HEK293 (cell line): ENCODE measurements around the gene MAP4K4.

Source experiments
- CTCF ChIA-PET: fragments of 350-600 bp; formaldehyde crosslinking; extraction: SDS; loops from one replicate; lab custom pipeline; 2021; ENCODE audit warnings: antibody characterized with exemption; lab: Yijun Ruan, JAX
- POLR2A ChIA-PET: fragments of 300-600 bp; formaldehyde crosslinking; extraction: SDS; loops from one replicate; lab custom pipeline; 2020; ENCODE audit warnings: antibody characterized with exemption, inconsistent platforms; lab: Yijun Ruan, JAX
- H3K27ac ChIP-seq: fragments of 200-500 bp; sonication (Bioruptor generic); 2 replicates; pipeline ENCODE4 v1.5.1; 2014; ENCODE audit warnings: low read depth, low read length, control low read depth, inconsistent platforms; ENCODE audit errors: extremely low read depth
- H3K36me3 ChIP-seq, 2 experiments: fragments of 200-500 bp in 1 of 2; sonication (Bioruptor generic) in 1 of 2; 1 replicate in 1 of 2; 2 replicates in 1 of 2; pipeline ENCODE4 v1.5.1; 2014 to 2017; ENCODE audit warnings: inconsistent platforms in 2 of 2, low read length in 2 of 2; ENCODE audit not compliant: control insufficient read depth in 2 of 2, insufficient read depth in 1 of 2
- H3K4me1 ChIP-seq: fragments of 200-500 bp; sonication (Bioruptor generic); 2 replicates; pipeline ENCODE4 v1.5.1; 2014; ENCODE audit warnings: mild to moderate bottlenecking, low read length, inconsistent platforms; ENCODE audit not compliant: control insufficient read depth, insufficient read depth
- H3K4me3 ChIP-seq: 2 replicates; pipeline ENCODE4 v1.5.1; 2011; ENCODE audit warnings: low read depth, mild to moderate bottlenecking, control low read depth, low read length, moderate library complexity
- H3K9me3 ChIP-seq: fragments of 200-500 bp; sonication (Bioruptor generic); 2 replicates; pipeline ENCODE4 v1.5.1; 2014; ENCODE audit warnings: low read depth, low read length, inconsistent platforms; ENCODE audit not compliant: control insufficient read depth, insufficient read depth
- IKZF3 ChIP-seq: fragments of 450-650 bp; IDR thresholded peaks from 2 replicates; pipeline ENCODE4 v1.5.0; 2018; ENCODE audit warnings: missing biosample characterization, mild to moderate bottlenecking, missing genetic modification characterization, moderate library complexity
- INSM2 ChIP-seq: fragments of 450-650 bp; formaldehyde crosslinking; IDR thresholded peaks from 2 replicates; pipeline ENCODE4 v1.5.1; 2016; ENCODE audit warnings: missing biosample characterization, missing genetic modification characterization
- KLF16 ChIP-seq: fragments of 450-650 bp; formaldehyde crosslinking; IDR thresholded peaks from 2 replicates; pipeline ENCODE4 v1.5.1; 2017; ENCODE audit warnings: missing biosample characterization, missing genetic modification characterization
- SETDB1 ChIP-seq: IDR thresholded peaks from one replicate; pipeline ENCODE4 v1.6.1; 2017; ENCODE audit warnings: mild to moderate bottlenecking, low read length, moderate library complexity, mixed read lengths; ENCODE audit not compliant: insufficient read length
- ZNF311 ChIP-seq: fragments of 450-650 bp; formaldehyde crosslinking; IDR thresholded peaks from 2 replicates; pipeline ENCODE4 v1.5.1; 2017; ENCODE audit warnings: missing biosample characterization, missing genetic modification characterization, borderline replicate concordance
- ZNF449 ChIP-seq: fragments of 450-650 bp; formaldehyde crosslinking; IDR thresholded peaks from 2 replicates; pipeline ENCODE4 v1.5.1; 2017; ENCODE audit warnings: missing biosample characterization, mild to moderate bottlenecking, missing genetic modification characterization, moderate library complexity
- ZNF510 ChIP-seq: fragments of 450-650 bp; formaldehyde crosslinking; IDR thresholded peaks from 2 replicates; pipeline ENCODE4 v1.5.1; 2018; ENCODE audit warnings: mild to moderate bottlenecking, missing genetic modification characterization, missing biosample characterization; ENCODE audit not compliant: insufficient replicate concordance
- ZNF747 ChIP-seq: fragments of 450-650 bp; formaldehyde crosslinking; IDR thresholded peaks from 2 replicates; pipeline ENCODE4 v1.5.1; 2016; ENCODE audit warnings: missing biosample characterization, missing genetic modification characterization
- TF ChIP-seq, protein P1 (sequence below): fragments of 450-650 bp; formaldehyde crosslinking; IDR thresholded peaks from 2 replicates; pipeline ENCODE4; 2016; ENCODE audit warnings: missing biosample characterization, missing genetic modification characterization
- TF ChIP-seq, protein P2 (sequence below): fragments of 450-650 bp; formaldehyde crosslinking; IDR thresholded peaks from 2 replicates; pipeline ENCODE4 v1.5.1; 2016; ENCODE audit warnings: missing biosample characterization, missing genetic modification characterization
- TF ChIP-seq, protein P3 (sequence below): fragments of 450-650 bp; IDR thresholded peaks from 2 replicates; pipeline ENCODE4 v1.5.1; 2018; ENCODE audit warnings: missing biosample characterization, missing genetic modification characterization

Gene MAP4K4

DNA sequence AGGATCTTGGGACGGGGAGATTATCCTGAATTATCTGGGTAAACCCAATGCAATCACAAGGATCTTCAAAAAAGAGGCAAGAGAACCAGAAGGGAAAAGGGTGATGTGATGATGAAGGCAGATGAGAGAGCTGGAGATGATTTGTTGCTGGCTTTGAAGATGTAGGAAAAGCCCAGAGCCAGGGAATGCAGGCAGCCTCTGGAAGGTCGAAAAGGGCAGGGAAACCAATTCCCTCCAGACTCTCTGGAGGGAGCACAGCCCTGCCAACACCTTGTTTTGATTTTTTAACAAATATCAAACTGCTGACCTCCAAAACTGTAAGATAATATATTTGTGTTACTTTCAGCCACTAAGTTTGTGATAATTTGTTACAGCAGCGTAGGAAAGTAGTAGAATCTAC, 245.3 kb downstream of the MAP4K4 start:
- H3K4me3 ChIP-seq: no peak overlapping the region
- ChIA-PET CTCF (no interaction called here), POLR2A (no interaction called here)
- no peak overlapping the region for H3K27ac ChIP-seq
- TF ChIP-seq, protein P1, sequence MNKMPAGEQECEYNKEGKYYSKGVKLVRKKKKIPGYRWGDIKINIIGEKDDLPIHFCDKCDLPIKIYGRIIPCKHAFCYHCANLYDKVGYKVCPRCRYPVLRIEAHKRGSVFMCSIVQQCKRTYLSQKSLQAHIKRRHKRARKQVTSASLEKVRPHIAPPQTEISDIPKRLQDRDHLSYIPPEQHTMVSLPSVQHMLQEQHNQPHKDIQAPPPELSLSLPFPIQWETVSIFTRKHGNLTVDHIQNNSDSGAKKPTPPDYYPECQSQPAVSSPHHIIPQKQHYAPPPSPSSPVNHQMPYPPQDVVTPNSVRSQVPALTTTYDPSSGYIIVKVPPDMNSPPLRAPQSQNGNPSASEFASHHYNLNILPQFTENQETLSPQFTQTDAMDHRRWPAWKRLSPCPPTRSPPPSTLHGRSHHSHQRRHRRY (tag by site-specific recombination): no peak
- TF ChIP-seq ZNF311 (tag by site-specific recombination): no peak
- TF ChIP-seq, protein P2, sequence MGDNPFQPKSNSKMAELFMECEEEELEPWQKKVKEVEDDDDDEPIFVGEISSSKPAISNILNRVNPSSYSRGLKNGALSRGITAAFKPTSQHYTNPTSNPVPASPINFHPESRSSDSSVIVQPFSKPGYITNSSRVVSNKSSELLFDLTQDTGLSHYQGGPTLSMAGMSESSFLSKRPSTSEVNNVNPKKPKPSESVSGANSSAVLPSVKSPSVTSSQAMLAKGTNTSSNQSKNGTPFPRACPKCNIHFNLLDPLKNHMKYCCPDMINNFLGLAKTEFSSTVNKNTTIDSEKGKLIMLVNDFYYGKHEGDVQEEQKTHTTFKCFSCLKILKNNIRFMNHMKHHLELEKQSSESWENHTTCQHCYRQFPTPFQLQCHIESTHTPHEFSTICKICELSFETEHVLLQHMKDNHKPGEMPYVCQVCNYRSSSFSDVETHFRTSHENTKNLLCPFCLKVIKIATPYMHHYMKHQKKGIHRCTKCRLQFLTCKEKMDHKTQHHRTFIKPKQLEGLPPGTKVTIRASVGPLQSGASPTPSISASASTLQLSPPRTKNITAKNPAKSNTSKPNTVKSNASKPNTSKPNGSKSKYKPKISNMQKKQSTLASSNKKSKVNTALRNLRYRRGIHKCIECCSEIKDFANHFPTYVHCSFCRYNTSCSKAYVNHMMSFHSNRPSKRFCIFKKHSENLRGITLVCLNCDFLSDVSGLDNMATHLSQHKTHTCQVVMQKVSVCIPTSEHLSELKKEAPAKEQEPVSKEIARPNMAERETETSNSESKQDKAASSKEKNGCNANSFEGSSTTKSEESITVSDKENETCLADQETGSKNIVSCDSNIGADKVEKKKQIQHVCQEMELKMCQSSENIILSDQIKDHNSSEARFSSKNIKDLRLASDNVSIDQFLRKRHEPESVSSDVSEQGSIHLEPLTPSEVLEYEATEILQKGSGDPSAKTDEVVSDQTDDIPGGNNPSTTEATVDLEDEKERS (tag by site-specific recombination): no peak
- no peak for TF ChIP-seq IKZF3
- no peak for TF ChIP-seq SETDB1
- TF ChIP-seq KLF16: no peak
- TF ChIP-seq ZNF510 (tag by site-specific recombination): no peak
- no peak for TF ChIP-seq ZNF449
- TF ChIP-seq INSM2: no peak
- no peak for TF ChIP-seq ZNF747 (tag by site-specific recombination)
- TF ChIP-seq, protein P3, sequence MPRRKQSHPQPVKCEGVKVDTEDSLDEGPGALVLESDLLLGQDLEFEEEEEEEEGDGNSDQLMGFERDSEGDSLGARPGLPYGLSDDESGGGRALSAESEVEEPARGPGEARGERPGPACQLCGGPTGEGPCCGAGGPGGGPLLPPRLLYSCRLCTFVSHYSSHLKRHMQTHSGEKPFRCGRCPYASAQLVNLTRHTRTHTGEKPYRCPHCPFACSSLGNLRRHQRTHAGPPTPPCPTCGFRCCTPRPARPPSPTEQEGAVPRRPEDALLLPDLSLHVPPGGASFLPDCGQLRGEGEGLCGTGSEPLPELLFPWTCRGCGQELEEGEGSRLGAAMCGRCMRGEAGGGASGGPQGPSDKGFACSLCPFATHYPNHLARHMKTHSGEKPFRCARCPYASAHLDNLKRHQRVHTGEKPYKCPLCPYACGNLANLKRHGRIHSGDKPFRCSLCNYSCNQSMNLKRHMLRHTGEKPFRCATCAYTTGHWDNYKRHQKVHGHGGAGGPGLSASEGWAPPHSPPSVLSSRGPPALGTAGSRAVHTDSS (tag by site-specific recombination): no peak
- H3K36me3 ChIP-seq: no peaks in the 10 kb centered on the region
- H3K9me3 ChIP-seq: no peaks in the 10 kb centered on the region
- H3K4me1 ChIP-seq: no peaks in the 10 kb centered on the region
